Small intestine (tissue), 7 donors: ENCODE measurements around the gene LRCH1. TPM values are rescaled to one million over a fixed set of nuclear protein-coding genes. Genes with fewer than 3 reads are reported as not detected.

Experiments
- DNase-seq, 2 donors: peaks; one replicate each; pipeline versions ENCODE4 v3.0.0 to v3.0.0-alpha.2; 2013
- FAIRE-seq: peaks from 2 replicates; lab custom pipeline; 2012; peaks lifted over from hg19 to GRCh38; lab: Jason Lieb, UNC
- H3K27ac ChIP-seq, 3 donors: one replicate each; pipeline ENCODE4 v1.5.1; 2013; ENCODE audit warnings: low read length in 2 of 3, mild to moderate bottlenecking in 2 of 3, control low read depth in 1 of 3, inconsistent platforms in 1 of 3, low read depth in 1 of 3, moderate library complexity in 1 of 3
- H3K27me3 ChIP-seq, 3 donors: one replicate each; pipeline ENCODE4 v1.6.1; 2013; ENCODE audit warnings: low read length in 3 of 3, inconsistent platforms in 1 of 3; ENCODE audit not compliant: control insufficient read depth in 3 of 3, insufficient read depth in 3 of 3
- H3K36me3 ChIP-seq, 3 donors: one replicate each; pipeline ENCODE4 v1.6.1; 2013; ENCODE audit warnings: low read length in 3 of 3, inconsistent platforms in 1 of 3, low read depth in 1 of 3, mild to moderate bottlenecking in 1 of 3, moderate library complexity in 1 of 3; ENCODE audit not compliant: control insufficient read depth in 3 of 3, insufficient read depth in 2 of 3
- H3K4me1 ChIP-seq, 3 donors: one replicate each; pipeline ENCODE4 v1.6.1; 2013; ENCODE audit warnings: low read length in 2 of 3, inconsistent platforms in 1 of 3, low read depth in 1 of 3, mild to moderate bottlenecking in 1 of 3, moderate library complexity in 1 of 3; ENCODE audit not compliant: control insufficient read depth in 3 of 3, insufficient read depth in 2 of 3
- H3K4me3 ChIP-seq, 3 donors: one replicate each; pipeline ENCODE4 v1.5.1; 2013; ENCODE audit warnings: low read length in 3 of 3, control low read depth in 1 of 3, inconsistent platforms in 1 of 3, low read depth in 1 of 3, mild to moderate bottlenecking in 1 of 3, moderate library complexity in 1 of 3
- H3K9me3 ChIP-seq, 2 donors: one replicate each; pipeline ENCODE4 v1.6.1; 2013; ENCODE audit warnings: low read depth in 1 of 2, low read length in 1 of 2; ENCODE audit not compliant: control insufficient read depth in 2 of 2, insufficient read depth in 1 of 2
- WGBS, 3 donors: extraction: QIAGEN DNeasy Blood & Tissue Kit; methylation state at CpG; one replicate each; pipeline ENCODE4 v1.1.7; 2013; 5-methylcytosine and 5-hydroxymethylcytosine counted together
- polyA plus RNA-seq, 4 donors: library from polyadenylated mRNA; stranded (reverse) in 3 of 4; unstranded in 1 of 4; fragments of 200-250 nt in 3 of 4; fragments of 120-200 nt in 1 of 4; gene quantifications; one replicate each; pipeline versions ENCODE4 v1.2.1 to v1.2.3, GENCODE V29; 2013
- donor health status: healthy with polysubstance abuse.
- donor health status: control.
- donor health status: control.
- donor health status: Bipolar disorder and iron deficiency.
- donor health status: healthy.

The LRCH1 gene
- polyA plus RNA-seq, 4 donors = 6.9 to 10.9 (median 7.0) TPM

- FAIRE-seq (no peak), DNase-seq (no peak)
- peak overlapping the region in 1 of 3 donors; percentile 19 for H3K27ac ChIP-seq
Measured at GRCh38 chr13:46571189-46571908, 18.4 kb downstream of the LRCH1 start.

GRCh38 chr13:46571909-46572595 is 19.1 kb downstream of the LRCH1 start:
- H3K4me3 ChIP-seq = no peak overlapping the region
- H3K9me3 ChIP-seq = no peaks in the 10 kb centered on the region
- no peaks in the 10 kb centered on the region for H3K36me3 ChIP-seq
- H3K27ac ChIP-seq = no peak overlapping the region
- no peak for DNase-seq
- H3K27me3 ChIP-seq = no peaks in the 10 kb centered on the region
- 53 to 59% (median 57%) methylated on average over 7 of the region's 7 CpGs for WGBS, 3 donors
- peaks cover 0 to 28% (median 4%) of the 10 kb centered on the region in 3 donors for H3K4me1 ChIP-seq
- no peak for FAIRE-seq

More at GRCh38 chr13:46571189-46571908, 18.4 kb downstream of the LRCH1 start:
- no peaks in the 10 kb centered on the region for H3K36me3 ChIP-seq
- peaks cover 0 to 29% (median 4%) of the 10 kb centered on the region in 3 donors for H3K4me1 ChIP-seq
- no peaks in the 10 kb centered on the region for H3K9me3 ChIP-seq
- no peak overlapping the region for H3K4me3 ChIP-seq
- H3K27me3 ChIP-seq = no peaks in the 10 kb centered on the region
- 73 to 93% (median 88%) methylated on average over 11 of the region's 11 CpGs for WGBS, 3 donors

GRCh38 chr13:46572752-46573431 is 19.9 kb downstream of the LRCH1 start:
- FAIRE-seq = no peak
- H3K9me3 ChIP-seq = no peaks in the 10 kb centered on the region
- no peak overlapping the region for H3K4me3 ChIP-seq
- DNase-seq = no peak
- peaks cover 0 to 30% (median 4%) of the 10 kb centered on the region in 3 donors for H3K4me1 ChIP-seq
- 84 to 93% (median 88%) methylated on average over 6 of the region's 6 CpGs for WGBS, 3 donors
- H3K27ac ChIP-seq = no peak overlapping the region
- no peaks in the 10 kb centered on the region for H3K27me3 ChIP-seq
- H3K36me3 ChIP-seq = no peaks in the 10 kb centered on the region

GRCh38 chr13:46575301-46575771 is 22.4 kb downstream of the LRCH1 start:
- Histone ChIP-seq H3K4me1 (peaks cover 0 to 35% (median 9%) of the 10 kb centered on the region in 3 donors), H3K4me3 (no peak overlapping the region), H3K36me3 (no peaks in the 10 kb centered on the region), H3K27ac (no peak overlapping the region), H3K27me3 (no peaks in the 10 kb centered on the region), H3K9me3 (no peaks in the 10 kb centered on the region)
- DNase-seq = no peak
- WGBS, 3 donors = 50 to 61% (median 60%) methylated on average over 3 of the region's 3 CpGs
- no peak for FAIRE-seq

- Histone ChIP-seq H3K27ac (no peak overlapping the region), H3K9me3 (no peaks in the 10 kb centered on the region), H3K4me1 (peaks cover 0 to 35% (median 9%) of the 10 kb centered on the region in 3 donors), H3K36me3 (no peaks in the 10 kb centered on the region), H3K27me3 (no peaks in the 10 kb centered on the region), H3K4me3 (no peak overlapping the region)
- WGBS, 3 donors = 52 to 71% (median 58%) methylated on average over 5 of the region's 5 CpGs
- DNase-seq (no peak), FAIRE-seq (no peak)
Measured at GRCh38 chr13:46575818-46576221, 22.9 kb downstream of the LRCH1 start.

- no peak overlapping the region for H3K27ac ChIP-seq
- H3K9me3 ChIP-seq = no peaks in the 10 kb centered on the region
- peaks cover 0 to 32% (median 9%) of the 10 kb centered on the region in 3 donors for H3K4me1 ChIP-seq
- WGBS, 3 donors = 75 to 94% (median 92%) methylated on average over 5 of the region's 5 CpGs
- H3K4me3 ChIP-seq = no peak overlapping the region
- H3K36me3 ChIP-seq = no peaks in the 10 kb centered on the region
- no peak for FAIRE-seq
- no peaks in the 10 kb centered on the region for H3K27me3 ChIP-seq
- no peak for DNase-seq
Measured at GRCh38 chr13:46576762-46577161, 23.8 kb downstream of the LRCH1 start.

GRCh38 chr13:46577696-46578589 is 25.0 kb downstream of the LRCH1 start:
- FAIRE-seq = no peak
- no peak for DNase-seq

More at GRCh38 chr13:46577696-46578589, 25.0 kb downstream of the LRCH1 start:
- 54 to 88% (median 81%) methylated on average over 10 of the region's 10 CpGs for WGBS, 3 donors
- H3K27me3 ChIP-seq = no peaks in the 10 kb centered on the region
- peaks cover 0 to 27% (median 9%) of the 10 kb centered on the region in 3 donors for H3K4me1 ChIP-seq
- peak overlapping the region in 1 of 3 donors; percentile 8 for H3K27ac ChIP-seq
- H3K9me3 ChIP-seq = no peaks in the 10 kb centered on the region
- no peak overlapping the region for H3K4me3 ChIP-seq
- H3K36me3 ChIP-seq = no peaks in the 10 kb centered on the region
